SHP77 treated with DMSO at 0.1 percent for 48 hours (cell line): Measurements from ENCODE around the gene RAB10.
"Not testable (repeated sequence)": the region's sequence is repeated elsewhere in the genome, so short reads cannot be mapped to it uniquely, and the experiment has no call there.

Experiments
- DNase-seq: peaks from one replicate; lab custom pipeline; 2025; lab: John Stamatoyannopoulos, UW

The RAB10 gene

DNA sequence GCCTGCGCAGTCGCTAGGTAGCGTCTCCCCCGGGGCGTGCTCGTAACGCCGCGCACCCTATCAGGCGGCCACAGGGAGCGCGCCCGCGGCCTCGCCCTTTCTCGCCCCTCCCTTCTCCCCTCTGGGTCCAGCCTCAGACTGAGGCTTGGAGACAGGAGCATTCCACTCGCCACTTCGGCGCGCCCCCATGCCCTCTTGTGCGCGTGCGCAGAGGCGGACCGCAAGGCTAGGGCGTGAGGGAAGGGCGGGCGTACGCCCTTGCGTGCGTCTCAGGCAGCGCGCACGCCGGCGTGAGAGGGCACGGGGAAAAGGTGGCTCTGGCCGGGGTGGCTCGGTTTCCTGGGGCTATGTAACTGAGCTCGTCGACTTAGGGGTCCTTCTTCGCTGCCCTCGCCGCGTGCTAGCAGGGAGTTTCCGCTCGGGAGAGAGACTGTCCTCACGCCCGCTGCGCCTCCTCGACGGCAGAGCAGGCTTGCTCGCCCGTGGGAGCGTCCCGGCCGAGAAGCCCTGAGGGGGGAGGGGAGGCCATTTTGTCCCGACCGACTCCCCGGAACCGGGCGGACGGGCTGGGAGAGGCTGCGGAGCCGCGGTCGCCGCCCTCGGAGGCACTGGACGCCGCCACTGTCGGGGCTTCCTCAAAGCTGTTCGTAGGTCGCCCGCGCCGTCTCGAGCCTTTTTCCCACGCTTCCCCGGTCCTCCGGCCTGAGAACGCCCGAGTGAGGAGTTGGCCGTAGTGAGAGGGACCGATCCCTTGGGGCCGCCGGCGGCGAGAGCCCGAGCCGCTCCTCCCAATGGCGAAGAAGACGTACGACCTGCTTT lies at the start of gene RAB10:
TSS of gene RAB10 (plus strand) at position 267 of the 819 bp plus-strand sequence. CDS start at position 792, 525 bp downstream.
- DNase-seq, result peak; percentile 92

DNA sequence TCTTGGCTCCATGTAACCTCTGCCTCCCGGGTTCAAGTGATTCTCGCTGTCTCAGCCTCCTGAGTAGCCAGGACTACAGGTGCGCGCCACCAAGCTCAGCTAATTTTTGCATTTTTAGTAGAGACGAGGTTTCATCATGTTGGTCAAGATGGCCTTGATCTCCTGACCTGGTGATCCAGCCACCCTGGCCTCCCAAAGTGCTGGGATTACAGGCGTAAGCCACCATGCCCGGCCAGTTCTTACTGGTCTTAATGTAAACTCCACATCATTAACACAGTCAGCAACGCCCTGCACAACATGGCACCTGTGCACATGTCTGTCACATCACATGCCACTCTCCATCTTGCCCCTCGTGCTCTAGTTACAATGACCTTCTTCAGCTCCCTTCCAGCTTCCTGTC lies 45.8 kb upstream of the RAB10 start:
- DNase-seq, result no peak

DNA sequence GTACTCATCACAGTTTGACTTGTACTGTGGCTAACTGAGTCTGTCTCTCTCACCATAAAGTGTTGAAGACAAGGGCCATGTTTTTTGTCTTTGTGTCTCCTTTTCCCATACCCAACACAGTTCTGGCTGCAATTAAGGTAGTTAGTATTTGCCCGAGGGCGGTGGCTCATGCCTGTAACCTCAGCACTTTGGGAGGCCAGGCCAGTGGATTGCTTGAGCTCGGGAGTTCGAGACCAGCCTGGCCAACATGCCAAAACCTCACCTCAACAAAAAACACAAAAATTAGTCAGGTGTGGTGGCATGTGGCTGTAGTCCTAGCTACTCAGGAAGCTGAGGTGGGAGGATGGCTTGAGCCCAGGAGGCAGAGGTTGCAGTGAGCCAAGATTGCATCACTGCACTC lies 44.7 kb upstream of the RAB10 start:
- no peak for DNase-seq

- DNase-seq, result no peak
Measured at GRCh38 chr2:25991965-25992364, 41.9 kb upstream of the RAB10 start.

DNA sequence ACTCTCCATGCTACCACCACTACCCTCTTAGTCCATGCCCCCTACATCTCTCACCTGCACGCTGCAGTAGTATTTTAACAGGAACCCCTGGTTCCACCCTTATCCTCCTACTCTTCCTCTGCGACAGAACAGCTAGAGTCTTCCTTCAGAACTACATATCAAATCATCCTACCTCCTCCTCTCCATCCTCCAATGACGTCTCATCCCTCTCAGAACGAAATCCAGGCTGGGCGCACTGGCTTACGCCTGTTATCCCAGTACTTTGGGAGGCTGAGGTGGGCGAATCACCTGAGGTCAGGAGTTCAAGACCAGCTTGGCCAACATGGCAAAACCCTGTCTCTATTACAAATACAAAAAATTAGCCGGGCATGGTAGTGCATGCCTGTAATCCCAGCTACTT lies 41.3 kb upstream of the RAB10 start:
- no peak for DNase-seq

GRCh38 chr2:25993049-25993448 lies 40.8 kb upstream of the RAB10 start:
- DNase-seq, result no peak

- DNase-seq, result no peak
Measured at GRCh38 chr2:25994509-25994908, 39.4 kb upstream of the RAB10 start.

- DNase-seq, result no peak
Measured at GRCh38 chr2:25996844-25997243, 37.0 kb upstream of the RAB10 start.

GRCh38 chr2:25998816-25999383 lies 35.0 kb upstream of the RAB10 start:
- not testable (repeated sequence) for DNase-seq

GRCh38 chr2:25999406-25999805 lies 34.5 kb upstream of the RAB10 start:
- DNase-seq, result not testable (repeated sequence)

DNA sequence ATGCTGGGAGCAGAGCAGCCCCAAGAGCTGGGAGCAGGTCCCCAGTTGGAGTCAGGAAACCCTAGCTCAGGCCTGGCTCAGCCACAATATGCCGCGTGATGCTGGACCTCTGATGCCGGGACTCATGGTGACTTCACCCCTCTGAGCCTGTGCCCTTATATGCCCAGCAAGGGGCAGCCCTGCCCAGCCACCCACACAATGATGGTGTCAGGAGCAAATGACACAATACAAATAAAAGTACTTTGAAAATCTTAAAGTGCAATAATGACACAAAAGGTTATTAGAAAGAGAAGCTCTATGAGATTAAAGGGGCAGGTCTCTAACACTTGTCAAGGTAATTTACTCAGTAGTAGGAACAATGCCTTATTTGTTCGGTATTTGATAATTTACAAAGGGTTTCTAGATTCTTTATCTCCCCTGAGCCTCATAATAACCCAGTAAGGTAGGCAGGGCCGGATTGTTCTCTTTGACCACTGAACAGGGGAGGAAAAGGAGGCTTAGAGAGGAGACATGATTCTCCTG lies 33.3 kb upstream of the RAB10 start:
- no peak for DNase-seq

GRCh38 chr2:26001743-26002351 lies 32.0 kb upstream of the RAB10 start:
- DNase-seq, result no peak

DNA sequence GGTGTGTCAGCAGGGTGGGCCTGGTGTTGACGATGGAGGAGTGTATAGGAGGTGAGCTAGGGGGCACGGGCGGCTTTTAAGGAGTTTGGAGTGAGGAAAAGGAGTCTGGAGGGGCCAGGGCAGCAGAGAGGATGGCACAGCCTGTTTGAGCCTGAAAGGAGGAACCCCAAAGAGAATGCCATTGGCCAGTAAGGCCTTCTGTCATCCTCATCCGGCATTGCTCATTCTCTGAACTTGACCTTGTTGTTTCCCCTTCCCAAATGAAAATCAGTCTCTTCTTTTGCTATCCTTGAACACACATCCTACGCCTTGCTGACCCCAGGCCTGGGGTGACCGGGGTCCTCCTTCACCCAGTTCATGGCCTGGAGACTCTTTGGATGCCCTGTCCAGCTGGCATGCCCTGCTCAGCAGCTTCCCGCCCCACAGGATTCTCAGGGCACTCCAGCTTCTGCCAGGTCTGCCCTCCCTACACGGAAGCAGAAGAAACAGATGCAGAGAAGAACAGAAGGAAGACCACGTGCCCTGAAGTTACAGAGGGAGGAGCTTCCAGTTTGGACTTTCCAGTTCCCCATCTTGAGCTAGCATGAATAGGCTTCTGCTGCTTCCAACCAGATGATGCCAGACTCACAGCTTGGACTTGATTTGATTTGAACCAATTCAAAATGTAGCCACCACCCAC lies 31.1 kb upstream of the RAB10 start:
- no peak for DNase-seq

DNA sequence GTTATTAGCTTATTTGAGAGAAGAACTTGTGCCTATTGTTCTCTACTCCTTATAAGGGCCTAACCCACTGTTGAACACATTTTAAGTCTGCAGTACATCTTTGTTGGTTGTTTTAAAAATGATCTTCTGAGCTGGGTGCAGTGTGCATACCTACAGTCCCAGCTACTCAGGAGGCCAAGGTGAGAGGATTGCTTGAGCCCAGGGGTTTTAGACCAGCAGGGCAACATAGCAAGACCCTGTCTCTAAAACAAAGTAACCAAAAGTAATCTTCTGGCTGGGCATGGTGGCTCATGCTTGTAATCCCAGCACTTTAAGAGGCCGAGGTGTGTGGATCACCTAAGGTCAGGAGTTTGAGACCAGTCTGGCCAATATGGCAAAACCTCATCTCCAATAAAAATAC lies 25.8 kb upstream of the RAB10 start:
- no peak for DNase-seq

GRCh38 chr2:26008851-26009566 lies 24.9 kb upstream of the RAB10 start:
- DNase-seq, result no peak

DNA sequence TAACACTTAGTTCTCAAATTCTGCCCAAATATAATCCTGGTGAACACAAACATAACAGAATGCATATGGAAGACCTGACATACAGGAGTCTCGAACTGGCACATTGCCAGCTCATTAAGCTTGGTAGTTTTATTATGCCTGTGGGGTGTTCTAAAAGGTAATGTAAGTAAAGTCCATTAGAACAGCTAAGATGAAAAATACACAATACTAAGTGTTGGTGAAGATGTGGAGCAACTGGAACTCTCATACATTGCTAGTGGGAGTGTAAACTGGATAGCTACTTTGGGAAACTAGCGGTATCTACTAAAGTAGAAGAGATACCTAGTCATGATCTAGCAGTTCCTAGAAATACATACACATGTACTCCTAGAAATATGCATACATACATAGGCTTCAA lies 24.3 kb upstream of the RAB10 start:
- DNase-seq, result no peak

DNA sequence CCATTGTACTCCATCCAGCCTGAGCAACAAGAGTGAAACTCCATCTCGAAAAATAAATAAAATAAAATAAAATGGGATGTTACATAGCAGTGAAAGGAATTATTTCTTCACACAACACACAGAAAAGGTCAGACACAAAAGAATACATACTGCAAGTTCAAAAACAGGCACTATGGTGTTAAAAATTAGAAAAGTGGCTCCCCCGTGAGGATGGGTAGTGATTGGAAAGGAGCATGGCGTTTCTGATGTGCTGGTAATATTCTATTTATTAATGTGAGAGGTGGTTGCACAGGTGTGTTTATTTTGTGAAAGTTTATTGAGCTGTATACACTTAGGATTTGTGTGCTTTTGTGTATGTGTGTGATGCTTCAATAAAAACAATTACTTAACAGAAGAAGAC lies 22.9 kb upstream of the RAB10 start:
- no peak for DNase-seq

DNA sequence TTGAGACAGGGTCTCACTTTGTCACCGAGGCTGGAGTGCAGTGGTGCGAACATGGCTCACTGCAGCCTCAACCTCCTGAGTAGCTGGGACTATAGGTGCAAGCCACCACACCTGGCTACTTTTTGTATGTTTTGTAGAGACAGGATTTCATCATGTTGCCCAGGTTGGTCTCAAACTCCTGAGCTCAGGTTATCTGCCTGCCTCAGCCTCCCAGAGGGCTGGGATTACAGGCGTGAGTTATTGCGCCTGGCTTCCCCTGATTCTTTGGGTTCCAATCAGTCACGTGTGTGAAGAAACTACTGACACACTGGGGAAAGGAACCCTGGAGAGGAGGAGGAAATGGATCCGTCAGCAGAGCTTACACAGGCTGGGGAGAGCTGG lies 22.3 kb upstream of the RAB10 start:
- DNase-seq, result no peak

GRCh38 chr2:26011990-26012856 lies 21.7 kb upstream of the RAB10 start:
- peak; percentile 60 for DNase-seq

- DNase-seq, result no peak
Measured at GRCh38 chr2:26013668-26014067, 20.2 kb upstream of the RAB10 start.
